H1 (cell line): Measurements from ENCODE around the gene CAPN13.

Experiments used
- CEBPB ChIP-seq: IDR thresholded peaks from 2 replicates; pipeline ENCODE4 v1.6.1; 2012; ENCODE audit warnings: low read depth, low read length
- CHD2 ChIP-seq: IDR thresholded peaks from 2 replicates; pipeline ENCODE4 v1.6.1; 2012; ENCODE audit warnings: low read length, improper control_type of control experiment
- CTCF ChIP-seq, 3 experiments: IDR thresholded peaks; 1 replicate in 2 of 3; 2 replicates in 1 of 3; pipeline versions ENCODE4 v1.5.1 to v1.6.1; 2011; ENCODE audit warnings: low read length in 3 of 3, mild to moderate bottlenecking in 3 of 3, inconsistent platforms in 2 of 3, low read depth in 1 of 3, moderate library complexity in 1 of 3; ENCODE audit not compliant: insufficient read depth in 1 of 3; ENCODE audit errors: control extremely low read depth in 1 of 3
- FOSL1 ChIP-seq: IDR thresholded peaks from 2 replicates; pipeline ENCODE4 v1.6.1; 2011; ENCODE audit warnings: mild to moderate bottlenecking, low read depth, low read length, moderate library complexity; ENCODE audit not compliant: insufficient read depth
- GTF2F1 ChIP-seq: IDR thresholded peaks from 2 replicates; pipeline ENCODE4 v1.6.1; 2012; ENCODE audit warnings: low read depth, low read length, improper control_type of control experiment, borderline replicate concordance
- JUND ChIP-seq: IDR thresholded peaks from 2 replicates; pipeline ENCODE4 v1.6.1; 2011; ENCODE audit warnings: mild to moderate bottlenecking, improper control_type of control experiment, low read length
- KDM1A ChIP-seq: fragments of 200-600, 300-600 bp; sonication (generic); IDR thresholded peaks from 2 replicates; pipeline ENCODE4 v1.7.1; 2016; ENCODE audit warnings: mild to moderate bottlenecking, low read length, borderline replicate concordance
- KDM5A ChIP-seq: fragments of 200-600 bp; IDR thresholded peaks from 2 replicates; pipeline ENCODE4 v1.7.1; 2012; ENCODE audit warnings: mild to moderate bottlenecking, low read length, inconsistent platforms, mixed read lengths
- NANOG ChIP-seq: IDR thresholded peaks from 2 replicates; pipeline ENCODE4 v1.6.1; 2011; ENCODE audit warnings: low read length, low read depth, mild to moderate bottlenecking, inconsistent platforms; ENCODE audit not compliant: insufficient read depth, poor library complexity, severe bottlenecking
- NRF1 ChIP-seq: IDR thresholded peaks from 2 replicates; pipeline ENCODE4 v1.6.1; 2011; ENCODE audit warnings: mild to moderate bottlenecking, low read depth, low read length, improper control_type of control experiment
- POLR2A ChIP-seq, 2 experiments: IDR thresholded peaks; 1 replicate in 1 of 2; 2 replicates in 1 of 2; pipeline ENCODE4 v1.6.1; 2011; ENCODE audit warnings: low read depth in 2 of 2, low read length in 2 of 2, mild to moderate bottlenecking in 2 of 2; ENCODE audit errors: control extremely low read depth in 1 of 2
- POLR2AphosphoS5 ChIP-seq: IDR thresholded peaks from 2 replicates; pipeline ENCODE4 v1.6.1; 2011; ENCODE audit warnings: low read depth, low read length
- SP1 ChIP-seq: IDR thresholded peaks from 2 replicates; pipeline ENCODE4 v1.6.1; 2011; ENCODE audit warnings: low read depth, low read length
- SUZ12 ChIP-seq: fragments of 200-600 bp; sonication (generic); IDR thresholded peaks from 2 replicates; pipeline ENCODE4 v1.6.1; 2012; ENCODE audit warnings: mild to moderate bottlenecking, inconsistent platforms, low read length, moderate library complexity, mixed read lengths

- TF ChIP-seq KDM1A (no peak), SP1 (no peak), CTCF (IDR thresholded peaks at IDR 0.05; ENCODE audit: control extremely low read depth in 1 of 3, insufficient read depth in 1 of 3, low read depth in 1 of 3, low read length in 3 of 3) (no peak), FOSL1 (no peak), NRF1 (no peak), SUZ12 (no peak), KDM5A (no peak), POLR2AphosphoS5 (no peak), JUND (no peak), POLR2A (IDR thresholded peaks at IDR 0.05; ENCODE audit: control extremely low read depth in 1 of 2, low read depth in 2 of 2, low read length in 2 of 2) (no peak), CEBPB (no peak), NANOG (no peak), GTF2F1 (no peak), CHD2 (no peak)
Observed at GRCh38 chr2:30702694-30703093, 104.6 kb downstream of the CAPN13 start.
